ENCODE results near the gene TRIM13.

GRCh38 chr13:50030315-50030714 lies 33.5 kb downstream of the TRIM13 start:
- TF ChIP-seq CTCF (IDR thresholded peaks at IDR 0.05; ENCODE audit: insufficient read depth, low read depth, low read length), result no peak
- TF ChIP-seq EZH2 (IDR thresholded peaks at IDR 0.05; ENCODE audit: insufficient read depth, low read length), result no peak

Measured in astrocyte (in vitro differentiated cells and primary cell).